A673 (cell line): ENCODE results near the gene TBC1D20.

Source experiments
- EZH2 ChIP-seq: fragments of 200-600 bp; sonication (generic); IDR thresholded peaks from 2 replicates; pipeline ENCODE4 v1.6.1; 2017; ENCODE audit warnings: borderline replicate concordance, low read depth, mild to moderate bottlenecking, mixed read lengths, antibody characterized with exemption, low read length; ENCODE audit not compliant: poor library complexity, severe bottlenecking
- TF ChIP-seq, protein P1 (sequence below): fragments of 300-800, 200-600 bp; sonication (generic); conservative IDR thresholded peaks from 2 replicates; pipeline ENCODE4 v1.5.1; 2017; ENCODE audit warnings: low read depth, mild to moderate bottlenecking, antibody characterized with exemption, low read length, moderate library complexity, mixed read lengths

DNA sequence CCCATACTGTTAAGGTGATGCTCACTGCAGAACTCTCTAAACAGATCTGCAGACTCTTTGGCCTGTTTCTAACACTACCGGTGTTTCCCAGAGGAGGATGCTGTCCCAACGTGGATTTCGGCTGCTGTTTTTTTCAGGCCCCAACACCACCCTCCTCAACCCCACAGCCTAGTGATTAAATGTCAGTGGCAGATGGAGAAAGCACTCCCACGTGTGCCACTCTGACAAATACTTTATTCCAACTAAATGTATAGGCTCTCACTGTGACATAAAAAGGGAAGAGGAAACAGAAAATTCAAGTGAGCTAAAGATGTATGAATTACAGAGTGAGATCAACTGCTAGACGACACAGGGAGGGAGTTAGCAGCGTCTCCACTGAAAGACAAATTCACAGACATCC is 3.6 kb downstream of the TBC1D20 start:
- TF ChIP-seq, protein P1, sequence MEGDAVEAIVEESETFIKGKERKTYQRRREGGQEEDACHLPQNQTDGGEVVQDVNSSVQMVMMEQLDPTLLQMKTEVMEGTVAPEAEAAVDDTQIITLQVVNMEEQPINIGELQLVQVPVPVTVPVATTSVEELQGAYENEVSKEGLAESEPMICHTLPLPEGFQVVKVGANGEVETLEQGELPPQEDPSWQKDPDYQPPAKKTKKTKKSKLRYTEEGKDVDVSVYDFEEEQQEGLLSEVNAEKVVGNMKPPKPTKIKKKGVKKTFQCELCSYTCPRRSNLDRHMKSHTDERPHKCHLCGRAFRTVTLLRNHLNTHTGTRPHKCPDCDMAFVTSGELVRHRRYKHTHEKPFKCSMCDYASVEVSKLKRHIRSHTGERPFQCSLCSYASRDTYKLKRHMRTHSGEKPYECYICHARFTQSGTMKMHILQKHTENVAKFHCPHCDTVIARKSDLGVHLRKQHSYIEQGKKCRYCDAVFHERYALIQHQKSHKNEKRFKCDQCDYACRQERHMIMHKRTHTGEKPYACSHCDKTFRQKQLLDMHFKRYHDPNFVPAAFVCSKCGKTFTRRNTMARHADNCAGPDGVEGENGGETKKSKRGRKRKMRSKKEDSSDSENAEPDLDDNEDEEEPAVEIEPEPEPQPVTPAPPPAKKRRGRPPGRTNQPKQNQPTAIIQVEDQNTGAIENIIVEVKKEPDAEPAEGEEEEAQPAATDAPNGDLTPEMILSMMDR: no peak
- TF ChIP-seq EZH2: no peak
